SK-N-SH (cell line): ENCODE data around the gene PAPLN. TPM values are rescaled to one million over a fixed set of nuclear protein-coding genes. Genes with fewer than 3 reads are reported as not detected.

Source experiments
- CTCF ChIA-PET: fragments of 300-600, 350-600 bp; formaldehyde crosslinking; extraction: SDS; loops from one replicate; lab custom pipeline; 2021; lab: Yijun Ruan, JAX
- POLR2A ChIA-PET: fragments of 350-600 bp; sonication (Branson Sonifier 250); formaldehyde crosslinking; extraction: SDS; loops from one replicate; lab custom pipeline; 2020; ENCODE audit warnings: antibody characterized with exemption, inconsistent platforms; lab: Yijun Ruan, JAX
- DNase-seq: peaks from one replicate; pipeline ENCODE4 v3.0.0; 2012
- H2AFZ ChIP-seq: fragments of 200-600 bp; sonication (generic); 2 replicates; pipeline ENCODE4 v1.8.1; 2016; ENCODE audit warnings: antibody characterized with exemption, mild to moderate bottlenecking, low read depth
- H3F3A ChIP-seq: fragments of 200-600 bp; sonication (generic); replicated peaks from 2 replicates; pipeline ENCODE3; 2016; ENCODE audit warnings: antibody characterized with exemption, mild to moderate bottlenecking; ENCODE audit not compliant: insufficient read depth
- H3K27ac ChIP-seq, 2 experiments: fragments of 200-500 bp in 1 of 2; fragments of 200-600 bp in 1 of 2; sonication (Bioruptor generic) in 1 of 2; sonication (generic), shearing (Covaris generic) in 1 of 2; 2 replicates each; pipeline versions ENCODE4 v1.5.1 to v1.6.1; 2014 to 2016; ENCODE audit warnings: low read depth in 2 of 2, inconsistent platforms in 1 of 2, low read length in 1 of 2, mild to moderate bottlenecking in 1 of 2, mixed read lengths in 1 of 2
- H3K27me3 ChIP-seq: fragments of 200-600 bp; sonication (generic), shearing (Covaris generic); 2 replicates; pipeline ENCODE4 v1.6.1; 2016; ENCODE audit warnings: mixed run types; ENCODE audit not compliant: insufficient read depth
- H3K36me3 ChIP-seq, 2 experiments: fragments of 200-500 bp in 1 of 2; fragments of 200-600 bp in 1 of 2; sonication (Bioruptor generic) in 1 of 2; sonication (generic) in 1 of 2; replicated peaks in 1 of 2; 2 replicates each; pipeline versions ENCODE3 to v1.5.1; 2014 to 2016; ENCODE audit warnings: low read length in 1 of 2, mild to moderate bottlenecking in 1 of 2; ENCODE audit not compliant: insufficient read depth in 2 of 2, control insufficient read depth in 1 of 2
- H3K4me1 ChIP-seq, 2 experiments: fragments of 200-500 bp in 1 of 2; fragments of 200-600 bp in 1 of 2; sonication (Bioruptor generic) in 1 of 2; sonication (generic), shearing (Covaris generic) in 1 of 2; 2 replicates each; pipeline versions ENCODE4 v1.5.1 to v1.6.1; 2014 to 2016; ENCODE audit warnings: low read depth in 1 of 2, low read length in 1 of 2, mixed run types in 1 of 2; ENCODE audit not compliant: insufficient read depth in 2 of 2, control insufficient read depth in 1 of 2
- H3K4me2 ChIP-seq: fragments of 200-600 bp; sonication (generic), shearing (Covaris generic); 2 replicates; pipeline ENCODE4 v1.6.1; 2017; ENCODE audit warnings: mixed run types
- H3K4me3 ChIP-seq, 2 experiments: fragments of 200-500 bp in 1 of 2; fragments of 200-600 bp in 1 of 2; sonication (Bioruptor generic) in 1 of 2; sonication (generic), shearing (Covaris generic) in 1 of 2; 2 replicates each; pipeline versions ENCODE4 v1.5.1 to v1.8.1; 2014 to 2016; ENCODE audit warnings: low read depth in 2 of 2, inconsistent platforms in 1 of 2, low read length in 1 of 2, mild to moderate bottlenecking in 1 of 2, mixed read lengths in 1 of 2, moderate library complexity in 1 of 2
- H3K79me2 ChIP-seq: fragments of 200-600 bp; sonication (generic); 2 replicates; pipeline ENCODE4 v1.8.1; 2017; ENCODE audit warnings: mild to moderate bottlenecking; ENCODE audit not compliant: insufficient read depth
- H3K9ac ChIP-seq: fragments of 200-600 bp; sonication (generic); 2 replicates; pipeline ENCODE4 v1.6.1; 2017; ENCODE audit warnings: mixed run types
- H3K9me2 ChIP-seq: fragments of 200-600 bp; sonication (generic); 2 replicates; pipeline ENCODE4 v1.6.1; 2017; ENCODE audit warnings: mixed run types
- H3K9me3 ChIP-seq: fragments of 200-600 bp; sonication (generic); 2 replicates; pipeline ENCODE4 v1.6.1; 2017; ENCODE audit warnings: mixed run types, mild to moderate bottlenecking, moderate library complexity
- H4K20me1 ChIP-seq: fragments of 200-600 bp; sonication (generic); 2 replicates; pipeline ENCODE4 v1.6.1; 2017; ENCODE audit warnings: mild to moderate bottlenecking, mixed run types; ENCODE audit not compliant: insufficient read depth
- ELF1 ChIP-seq: IDR thresholded peaks from 2 replicates; pipeline ENCODE4 v1.4.0; 2012
- EP300 ChIP-seq, 2 experiments: IDR thresholded peaks; 2 replicates each; pipeline versions ENCODE4 v1.4.0 to v1.6.1; 2012; ENCODE audit warnings: borderline replicate concordance in 1 of 2, low read depth in 1 of 2, low read length in 1 of 2
- EZH2phosphoT487 ChIP-seq: fragments of 200-600 bp; sonication (generic); IDR thresholded peaks from 2 replicates; pipeline ENCODE4 v1.6.1; 2017; ENCODE audit warnings: low read depth, mixed run types, mild to moderate bottlenecking, antibody characterized with exemption, moderate library complexity, borderline replicate concordance
- FOSL2 ChIP-seq: IDR thresholded peaks from 2 replicates; pipeline ENCODE4 v1.4.0; 2012; ENCODE audit warnings: low read depth, mild to moderate bottlenecking, moderate library complexity, borderline replicate concordance
- FOXJ3 ChIP-seq: sonication (generic); formaldehyde crosslinking; IDR thresholded peaks from 2 replicates; pipeline ENCODE4 v1.5.1; 2020; ENCODE audit warnings: mild to moderate bottlenecking, missing genetic modification reagents
- GABPA ChIP-seq: IDR thresholded peaks from 2 replicates; pipeline ENCODE4 v1.4.0; 2012; ENCODE audit warnings: low read depth, mild to moderate bottlenecking
- JUND ChIP-seq: IDR thresholded peaks from 2 replicates; pipeline ENCODE4 v1.4.0; 2012
- NFIC ChIP-seq: IDR thresholded peaks from 2 replicates; pipeline ENCODE4 v1.4.0; 2012; ENCODE audit warnings: borderline replicate concordance
- REST ChIP-seq: IDR thresholded peaks from 2 replicates; pipeline ENCODE4 v1.6.1; 2012; ENCODE audit warnings: mild to moderate bottlenecking, low read depth, low read length, moderate library complexity
- RXRA ChIP-seq: IDR thresholded peaks from 2 replicates; pipeline ENCODE4 v1.4.0; 2012; ENCODE audit warnings: low read depth, mild to moderate bottlenecking, borderline replicate concordance
- SMC3 ChIP-seq: IDR thresholded peaks from 2 replicates; pipeline ENCODE4 v1.6.1; 2012; ENCODE audit warnings: low read depth, low read length, improper control_type of control experiment
- TAF1 ChIP-seq: IDR thresholded peaks from 2 replicates; pipeline ENCODE4 v1.6.1; 2012; ENCODE audit warnings: low read depth, mild to moderate bottlenecking, low read length, moderate library complexity, borderline replicate concordance
- TCF12 ChIP-seq: IDR thresholded peaks from 2 replicates; pipeline ENCODE4 v1.4.0; 2012
- USF1 ChIP-seq: IDR thresholded peaks from 2 replicates; pipeline ENCODE4 v1.4.0; 2012; ENCODE audit warnings: low read depth, borderline replicate concordance
- USF2 ChIP-seq: fragments of 150-350 bp; IDR thresholded peaks from 2 replicates; pipeline ENCODE4 v1.6.1; 2017; ENCODE audit warnings: antibody characterized with exemption, low read length, low read depth, borderline replicate concordance
- YY1 ChIP-seq: IDR thresholded peaks from 2 replicates; pipeline ENCODE4 v1.4.0; 2012; ENCODE audit warnings: low read depth, mild to moderate bottlenecking
- ZBTB33 ChIP-seq: IDR thresholded peaks from 2 replicates; pipeline ENCODE4 v1.4.0; 2012; ENCODE audit warnings: low read depth, borderline replicate concordance
- WGBS: methylation state at CpG from one replicate; pipeline ENCODE4 v1.1.6; 2017; ENCODE audit warnings: low lambda C conversion rate; 5-methylcytosine and 5-hydroxymethylcytosine counted together
- polyA plus RNA-seq, 3 experiments: library from polyadenylated mRNA; depleted of rRNA; stranded (reverse); fragments of >200 nt; gene quantifications; 2 replicates each; pipeline ENCODE4 v1.2.3, GENCODE V29; 2012

PAPLN gene
- polyA plus RNA-seq, 1 of the 3 experiments (the other 2 are of a cell fraction): 0.13 TPM

- Histone ChIP-seq H3K27ac (no peak overlapping the region), H3F3A (peaks cover 8% of the 10 kb centered on the region), H3K9me3 (no peaks in the 10 kb centered on the region), H3K4me2 (no peak overlapping the region), H3K9ac (no peak overlapping the region)
- DNase-seq: no peak
- TF ChIP-seq FOXJ3 (CRISPR knock-in tag) (no peak), ELF1 (no peak), FOSL2 (no peak), TAF1 (no peak), USF2 (no peak), USF1 (no peak), RXRA (no peak), NFIC (no peak), SMC3 (no peak), EP300 (IDR thresholded peaks at IDR 0.05; ENCODE audit: borderline replicate concordance in 1 of 2, low read depth in 1 of 2, low read length in 1 of 2) (no peak), ZBTB33 (no peak), GABPA (no peak)
- TF ChIP-seq, all 33 proteins: peak for 0
- H3K27me3 ChIP-seq: no peaks in the 10 kb centered on the region
- H3K4me3 ChIP-seq: no peak overlapping the region
- ChIA-PET POLR2A (interaction anchor here (0.7 kb wide), 1 partner anchor 149 kb away, joined by 3 read pairs; no protein-coding TSS in a partner anchor), CTCF (interaction anchor here (3.0 kb wide), 1 partner anchor 17 kb away, joined by 21 read pairs; no protein-coding TSS in a partner anchor)
- peaks cover 0 to 9% of the 10 kb centered on the region in 2 experiments; a peak in 1 of 4 replicates for H3K4me1 ChIP-seq
- H3K79me2 ChIP-seq: no peaks in the 10 kb centered on the region; the same call in 1 of the 2 replicates
- H2AFZ ChIP-seq: no peak overlapping the region
- no peaks in the 10 kb centered on the region for H3K9me2 ChIP-seq
- H3K36me3 ChIP-seq: no peaks in the 10 kb centered on the region
- WGBS: 98% methylated on average over 3 of the region's 3 CpGs
- no peaks in the 10 kb centered on the region for H4K20me1 ChIP-seq
Measured at GRCh38 chr14:73312687-73313086, 75.4 kb downstream of the PAPLN start.

- POLR2A ChIA-PET: interaction anchor here (0.7 kb wide), 1 partner anchor 149 kb away, joined by 3 read pairs; no protein-coding TSS in a partner anchor
- Histone ChIP-seq H3K36me3 (no peaks in the 10 kb centered on the region), H3K9me3 (no peaks in the 10 kb centered on the region), H3K9me2 (no peaks in the 10 kb centered on the region), H4K20me1 (no peaks in the 10 kb centered on the region), H3K27me3 (no peaks in the 10 kb centered on the region), H3K79me2 (no peaks in the 10 kb centered on the region; the same call in 1 of the 2 replicates), H3K27ac (no peak overlapping the region), H3K4me3 (no peak overlapping the region), H3K4me2 (no peak overlapping the region), H3K9ac (no peak overlapping the region), H2AFZ (no peak overlapping the region), H3F3A (peaks cover 8% of the 10 kb centered on the region), H3K4me1 (peaks cover 0 to 9% of the 10 kb centered on the region in 2 experiments; a peak in 1 of 4 replicates)
- CTCF ChIA-PET: no interaction called here
- no peak for DNase-seq
- WGBS: 96% methylated on average over 4 of the region's 4 CpGs
- TF ChIP-seq ELF1 (no peak), EZH2phosphoT487 (no peak), REST (no peak), JUND (no peak), ZBTB33 (no peak), TCF12 (no peak), YY1 (no peak), NFIC (no peak), USF1 (no peak)
Measured at GRCh38 chr14:73313151-73313550, 75.8 kb downstream of the PAPLN start.
